ENCODE data around the gene PANK4.
"Not testable (repeated sequence)": the region's sequence is repeated elsewhere in the genome, so short reads cannot be mapped to it uniquely, and the experiment has no call there.

Gene PANK4

GRCh38 chr1:2473198-2473597 lies 53.2 kb downstream of the PANK4 start:
- DNase-seq, result no peak

GRCh38 chr1:2472561-2473177 lies 53.7 kb downstream of the PANK4 start:
- peak; percentile 35 for DNase-seq

GRCh38 chr1:2472109-2472508 lies 54.3 kb downstream of the PANK4 start:
- peak; percentile 80 for DNase-seq

GRCh38 chr1:2471587-2472001 lies 54.8 kb downstream of the PANK4 start:
- peak; percentile 40 for DNase-seq

- no peak for DNase-seq
Measured at GRCh38 chr1:2471159-2471471, 55.3 kb downstream of the PANK4 start.

- DNase-seq, result peak; percentile 80
Measured at GRCh38 chr1:2470290-2471158, 55.9 kb downstream of the PANK4 start.

- peak; percentile 74 for DNase-seq
Measured at GRCh38 chr1:2469103-2469940, 57.1 kb downstream of the PANK4 start.

GRCh38 chr1:2468540-2468939 lies 57.9 kb downstream of the PANK4 start:
- DNase-seq, result no peak

- peak; percentile 45 for DNase-seq
Measured at GRCh38 chr1:2468041-2468472, 58.3 kb downstream of the PANK4 start.

- peak; percentile 80 for DNase-seq
Measured at GRCh38 chr1:2466958-2467554, 59.3 kb downstream of the PANK4 start.

- no peak for DNase-seq
Measured at GRCh38 chr1:2466270-2466665, 60.1 kb downstream of the PANK4 start.

GRCh38 chr1:2465371-2466269 lies 60.8 kb downstream of the PANK4 start:
- peak; percentile 85 for DNase-seq

- no peak for DNase-seq
Measured at GRCh38 chr1:2463396-2463795, 63.0 kb downstream of the PANK4 start.

GRCh38 chr1:2462819-2463218 lies 63.6 kb downstream of the PANK4 start:
- DNase-seq, result no peak

- no peak for DNase-seq
Measured at GRCh38 chr1:2460996-2461751, 65.2 kb downstream of the PANK4 start.

- no peak for DNase-seq
Measured at GRCh38 chr1:2460203-2460602, 66.2 kb downstream of the PANK4 start.

GRCh38 chr1:2459757-2460156 lies 66.6 kb downstream of the PANK4 start:
- no peak for DNase-seq

GRCh38 chr1:2459102-2459753 lies 67.2 kb downstream of the PANK4 start:
- not testable (repeated sequence) for DNase-seq

- DNase-seq, result no peak
Measured at GRCh38 chr1:2458687-2459086, 67.7 kb downstream of the PANK4 start.

Data from NCI-H82 (cell line).